Hindlimb muscle (tissue), 1 donor: ENCODE measurements around the gene SNTG2. TPM values are rescaled to one million over a fixed set of nuclear protein-coding genes. Genes with fewer than 3 reads are reported as not detected.
A peak's percentile ranks its signal among the peaks of the same experiment; 100 is the strongest.
"Not testable (repeated sequence)": the region's sequence is repeated elsewhere in the genome, so short reads cannot be mapped to it uniquely, and the experiment has no call there.

Experiments
- DNase-seq: peaks from one replicate; pipeline ENCODE4 v3.0.0-alpha.2; 2013
- polyA plus RNA-seq: library from polyadenylated mRNA; unstranded; fragments of 120-200 nt; gene quantifications from one replicate; pipeline ENCODE4 v1.2.1, GENCODE V29; 2013; ENCODE audit not compliant: insufficient read length

SNTG2 gene
- polyA plus RNA-seq, 1 donor, result not detected

- no peak for DNase-seq
Measured at GRCh38 chr2:1339388-1340140, 388.9 kb downstream of the SNTG2 start.

- no peak for DNase-seq
Measured at GRCh38 chr2:1340141-1340512, 389.5 kb downstream of the SNTG2 start.

DNA sequence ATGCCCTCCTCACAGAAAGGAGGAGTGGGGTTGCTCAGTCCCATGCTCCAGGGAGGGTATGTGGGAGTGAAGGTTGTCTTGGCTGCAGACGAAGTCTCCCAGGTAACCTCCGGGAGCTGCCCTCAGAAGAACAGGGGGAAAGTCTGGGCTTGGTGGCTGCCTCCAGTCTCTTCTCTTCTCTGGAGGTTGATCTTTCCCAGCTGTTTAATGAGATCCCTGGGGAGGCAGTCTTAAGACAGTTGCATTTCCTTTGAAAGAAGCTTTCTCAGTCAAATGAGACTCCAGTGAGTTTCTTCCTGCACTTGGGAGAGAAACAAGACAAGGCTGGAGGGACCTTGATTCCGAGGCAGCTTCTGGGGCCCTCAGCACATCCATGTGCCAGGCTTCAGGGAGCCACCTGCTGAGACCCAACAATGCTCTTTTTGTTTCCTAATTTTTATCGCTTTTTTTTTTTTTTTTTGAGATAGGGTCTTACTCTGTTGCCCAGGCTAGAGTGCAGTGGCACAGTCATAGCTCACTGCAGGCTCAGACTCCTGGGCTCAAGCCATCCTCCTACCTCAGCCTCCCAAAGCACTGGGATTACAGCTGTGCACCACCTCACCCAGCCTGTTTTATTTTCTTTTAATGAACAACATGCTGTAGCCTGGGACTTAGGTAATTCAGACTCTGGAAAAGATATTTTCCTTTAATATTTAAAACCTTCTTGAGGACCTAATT lies 390.9 kb downstream of the SNTG2 start:
- DNase-seq, result peak; percentile 7

GRCh38 chr2:1348789-1349188 lies 398.1 kb downstream of the SNTG2 start:
- DNase-seq, result no peak

DNA sequence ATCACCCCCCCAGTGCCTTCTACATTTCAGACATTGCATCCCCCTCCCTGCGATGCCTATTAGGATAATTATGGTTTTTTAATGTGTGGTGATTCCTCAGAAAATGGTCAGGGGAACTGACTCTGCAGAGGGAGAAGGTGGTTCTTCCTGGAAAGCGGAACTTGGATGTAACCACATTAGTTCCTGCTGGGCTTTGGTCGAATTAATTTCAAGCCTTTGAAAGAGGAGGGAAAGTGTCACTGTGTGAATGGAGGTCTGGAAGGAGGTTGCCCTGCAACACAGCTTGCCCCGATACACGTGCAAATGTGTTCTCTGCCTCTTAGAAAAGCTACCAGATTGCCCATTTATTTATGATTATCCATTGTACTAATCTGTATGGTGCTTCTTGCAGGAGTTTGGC lies 399.5 kb downstream of the SNTG2 start:
- no peak for DNase-seq

- no peak for DNase-seq
Measured at GRCh38 chr2:1353124-1353523, 402.5 kb downstream of the SNTG2 start.

GRCh38 chr2:1353543-1353942 lies 402.9 kb downstream of the SNTG2 start:
- DNase-seq, result no peak

DNA sequence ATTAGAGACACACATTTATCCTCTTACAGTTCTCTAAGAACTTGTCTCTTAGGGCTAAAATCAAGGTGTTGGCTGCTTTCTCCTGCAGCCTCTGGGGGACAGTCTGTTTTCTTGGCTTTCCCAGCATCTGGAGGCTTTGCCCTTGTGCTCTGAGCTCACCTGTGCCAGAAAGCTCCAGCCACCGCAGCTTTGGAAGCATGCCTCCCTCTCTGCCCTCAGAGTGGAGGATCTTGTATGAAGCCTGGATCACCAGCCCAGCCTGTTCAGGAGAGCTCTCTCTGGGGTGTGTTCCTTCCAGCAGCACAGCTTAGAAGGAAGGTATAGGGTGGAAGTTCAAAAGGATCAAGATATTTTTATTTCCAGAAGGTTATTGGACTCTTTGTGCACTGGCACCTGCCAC lies 409.5 kb downstream of the SNTG2 start:
- DNase-seq, result no peak

DNA sequence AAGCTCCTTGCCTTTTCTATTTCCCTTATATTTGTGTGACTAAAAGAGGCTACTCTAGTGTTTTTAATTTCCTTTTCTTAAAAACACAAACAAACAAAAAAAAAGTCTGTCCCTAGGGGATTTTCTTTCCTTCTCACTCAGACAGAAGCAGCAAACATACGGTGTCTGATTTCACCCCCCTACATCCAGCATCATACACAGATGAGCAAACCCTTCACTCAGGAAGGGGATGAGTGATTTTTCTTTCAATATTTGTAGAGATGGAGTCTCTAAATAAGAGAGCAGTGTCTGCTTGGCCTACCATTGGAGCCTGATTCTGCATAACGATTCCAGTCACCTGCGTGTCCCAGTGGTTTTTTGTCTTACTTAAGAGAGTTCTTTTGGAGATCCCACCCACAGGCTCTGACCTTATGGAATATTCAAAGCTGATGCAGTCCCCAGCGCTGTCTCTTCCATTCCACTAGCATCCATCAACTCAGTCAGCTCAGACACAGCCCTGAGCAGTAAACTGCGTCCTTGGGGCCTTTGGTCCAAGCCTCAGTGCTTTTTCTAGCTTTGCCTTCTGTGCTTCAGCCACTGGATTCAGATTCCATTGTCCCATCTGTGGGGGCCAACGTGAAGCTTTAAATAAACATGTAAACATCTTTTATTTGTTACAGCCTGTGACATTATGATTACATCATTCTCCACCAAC lies 410.1 kb downstream of the SNTG2 start:
- DNase-seq, result no peak

- DNase-seq, result no peak
Measured at GRCh38 chr2:1363367-1363766, 412.7 kb downstream of the SNTG2 start.

GRCh38 chr2:1366546-1367134 lies 416.0 kb downstream of the SNTG2 start:
- DNase-seq, result no peak

GRCh38 chr2:1367601-1368000 lies 417.0 kb downstream of the SNTG2 start:
- DNase-seq, result no peak

GRCh38 chr2:1369905-1370304 lies 419.3 kb downstream of the SNTG2 start:
- DNase-seq, result no peak

GRCh38 chr2:1370461-1370860 lies 419.8 kb downstream of the SNTG2 start:
- DNase-seq, result peak; percentile 39

- DNase-seq, result no peak
Measured at GRCh38 chr2:1371082-1371481, 420.4 kb downstream of the SNTG2 start.

DNA sequence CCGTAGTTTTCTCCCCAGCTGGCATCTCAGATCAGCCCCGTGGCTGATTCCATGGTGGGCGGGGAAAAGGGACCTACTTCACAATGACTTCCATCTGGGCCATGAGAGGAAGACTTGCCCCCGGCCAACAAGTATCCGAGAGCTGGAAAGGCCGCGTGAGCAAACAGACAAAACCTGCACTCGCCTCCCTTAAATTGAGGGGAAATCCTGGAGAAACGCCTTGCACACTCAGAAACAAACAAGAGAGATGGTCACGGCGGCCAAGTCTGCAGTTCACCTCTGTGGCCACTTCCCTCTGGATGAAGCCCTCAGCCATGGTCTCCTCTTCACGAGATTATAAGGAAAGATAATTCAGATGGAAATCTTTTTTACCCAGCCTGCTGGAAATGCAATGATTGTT lies 423.2 kb downstream of the SNTG2 start:
- no peak for DNase-seq

GRCh38 chr2:1374287-1374686 lies 423.6 kb downstream of the SNTG2 start:
- DNase-seq, result no peak

DNA sequence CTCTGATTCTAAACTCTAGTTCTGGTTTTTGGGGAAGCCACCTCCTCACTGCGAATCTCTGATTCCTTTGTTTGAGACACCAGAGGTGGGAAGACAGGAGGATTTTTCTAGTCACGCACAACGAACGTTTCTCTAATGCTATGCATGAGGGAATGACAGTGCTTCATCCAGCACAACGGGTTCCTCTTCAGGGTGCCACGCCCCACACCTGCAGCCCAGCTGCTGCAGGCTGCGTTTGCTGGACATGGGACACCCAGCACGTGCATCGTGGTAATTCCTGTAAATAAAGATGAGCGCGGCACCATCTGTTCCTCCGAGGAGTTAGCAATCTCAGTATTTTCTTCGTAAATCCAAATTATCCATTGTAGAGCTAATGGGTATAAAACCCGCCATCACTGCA lies 425.1 kb downstream of the SNTG2 start:
- no peak for DNase-seq

DNA sequence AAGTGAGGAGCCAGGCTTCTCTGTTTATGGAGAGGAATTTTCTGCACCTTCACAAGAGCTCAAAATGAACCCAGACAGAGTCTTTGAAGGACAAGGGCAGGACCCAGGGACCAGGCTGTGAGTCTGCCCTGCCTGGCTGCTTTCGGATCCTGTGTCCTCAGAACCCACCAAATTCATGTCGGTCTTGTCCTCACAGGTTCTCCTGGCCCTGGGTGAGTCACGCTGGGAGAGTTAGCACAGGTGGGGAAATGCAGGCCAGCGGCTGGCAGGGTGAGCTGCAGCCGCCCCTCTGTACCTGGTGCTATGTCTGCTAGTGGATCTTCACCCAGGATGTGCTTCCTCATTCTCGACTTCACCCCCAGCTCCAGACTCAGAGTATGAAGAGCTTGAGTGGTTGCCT lies 426.8 kb downstream of the SNTG2 start:
- DNase-seq, result no peak

DNA sequence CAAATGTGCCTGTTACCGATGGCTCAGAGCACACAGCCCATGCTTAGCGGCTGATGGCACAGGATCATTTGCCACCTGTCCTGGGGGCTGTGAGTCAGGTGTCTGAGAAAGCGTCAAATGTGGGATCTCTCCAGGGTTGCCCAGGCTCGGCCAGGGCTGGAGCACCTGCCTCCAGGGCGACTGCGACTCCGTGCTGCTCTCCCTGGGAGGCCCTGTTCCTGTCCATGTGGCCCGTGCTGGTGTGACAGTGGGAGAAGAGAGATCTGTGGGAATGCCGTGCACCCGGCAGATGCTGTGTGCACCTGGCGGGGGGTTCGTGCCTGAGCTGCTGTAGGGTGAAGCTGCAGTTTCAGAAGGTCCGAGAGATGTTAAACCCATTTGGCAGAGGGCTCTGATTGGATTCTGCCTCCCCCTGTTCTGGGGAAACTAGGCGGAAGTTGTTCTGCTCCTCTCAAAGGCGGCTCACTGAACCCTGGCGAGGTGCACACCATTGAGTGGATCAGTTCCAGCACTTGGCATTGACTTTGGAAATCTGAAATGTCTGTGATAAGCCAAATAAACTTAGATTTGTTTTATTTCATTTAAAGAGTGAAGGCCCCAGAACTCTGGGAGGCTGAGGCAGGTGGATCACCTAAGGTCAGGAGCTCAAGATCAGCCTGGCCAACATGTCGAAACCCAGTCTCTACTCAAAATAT lies 428.0 kb downstream of the SNTG2 start:
- DNase-seq, result no peak

GRCh38 chr2:1381644-1382043 lies 431.0 kb downstream of the SNTG2 start:
- DNase-seq, result no peak

GRCh38 chr2:1387954-1388725 lies 437.5 kb downstream of the SNTG2 start:
- DNase-seq, result not testable (repeated sequence)
